A549 (cell line): ENCODE results near the gene RGP1. TPM values are rescaled to one million over a fixed set of nuclear protein-coding genes. Genes with fewer than 3 reads are reported as not detected.

Experiments used
- ATAC-seq, 2 experiments: fragments of 200-7000 bp in 1 of 2; fragments of >200 bp in 1 of 2; cut with Nextera tagmentation in 1 of 2; cut with Tn5 transposase in 1 of 2; 3 replicates each; pipeline versions ENCODE4 v1.8.0 to v1.9.1; 2018 to 2020; ENCODE audit warnings: mild to moderate bottlenecking in 1 of 2, moderate library complexity in 1 of 2
- CTCF ChIA-PET: fragments of 300-600 bp; sonication (Branson Sonifier 250); formaldehyde crosslinking; extraction: SDS; loops from one replicate; lab custom pipeline; 2021; ENCODE audit warnings: antibody characterized with exemption, inconsistent platforms; lab: Yijun Ruan, JAX
- POLR2A ChIA-PET: fragments of 350-600 bp; formaldehyde crosslinking; extraction: SDS; loops from one replicate; lab custom pipeline; 2021; ENCODE audit warnings: antibody characterized with exemption, inconsistent platforms; lab: Yijun Ruan, JAX
- DNase-seq, 2 experiments: peaks; one replicate each; pipeline versions ENCODE4 v3.0.0 to v3.0.0-alpha.2; 2011 to 2016; ENCODE audit warnings: low read depth in 1 of 2, low spot score in 1 of 2
- FAIRE-seq: peaks from 2 replicates; lab custom pipeline; 2011; peaks lifted over from hg19 to GRCh38; lab: Jason Lieb, UNC
- H3K27ac ChIP-seq, 2 experiments: fragments of >200 bp; sonication (Bioruptor Twin); formaldehyde crosslinking; 3 replicates each; pipeline ENCODE4 v1.5.1; 2016 to 2017
- H3K4me1 ChIP-seq: fragments of >200 bp; sonication (Bioruptor Twin); formaldehyde crosslinking; 3 replicates; pipeline ENCODE4 v1.6.1; 2016
- H3K4me2 ChIP-seq: fragments of >200 bp; sonication (Bioruptor Twin); formaldehyde crosslinking; 3 replicates; pipeline ENCODE4 v1.6.1; 2016
- H3K4me3 ChIP-seq: fragments of >200 bp; sonication (Bioruptor Twin); formaldehyde crosslinking; 3 replicates; pipeline ENCODE4 v1.5.1; 2016
- H3K9me3 ChIP-seq: fragments of >200 bp; sonication (Bioruptor Twin); formaldehyde crosslinking; 3 replicates; pipeline ENCODE4 v1.6.1; 2016
- BHLHE40 ChIP-seq: IDR thresholded peaks from 2 replicates; pipeline ENCODE4 v1.6.1; 2012; ENCODE audit warnings: low read depth, low read length, inconsistent platforms
- CBX2 ChIP-seq: fragments of 200-600 bp; sonication (generic); IDR thresholded peaks from 2 replicates; pipeline ENCODE4 v1.6.1; 2016; ENCODE audit warnings: low read depth, mild to moderate bottlenecking, borderline replicate concordance
- CHD4 ChIP-seq: fragments of 200-600 bp; sonication (generic); IDR thresholded peaks from 2 replicates; pipeline ENCODE4 v1.6.1; 2016; ENCODE audit warnings: antibody characterized with exemption, mild to moderate bottlenecking, borderline replicate concordance
- EHF ChIP-seq: fragments of 250-450 bp; sonication (Bioruptor Pico); IDR thresholded peaks from 2 replicates; pipeline ENCODE4 v1.5.0; 2020; ENCODE audit warnings: mild to moderate bottlenecking
- EHMT2 ChIP-seq: fragments of 200-600 bp; sonication (generic); IDR thresholded peaks from 2 replicates; pipeline ENCODE4 v1.6.1; 2016; ENCODE audit warnings: antibody characterized with exemption, low read depth, mild to moderate bottlenecking, moderate library complexity
- ESRRA ChIP-seq: fragments of 150-350 bp; IDR thresholded peaks from 2 replicates; pipeline ENCODE4 v1.6.1; 2014; ENCODE audit warnings: mild to moderate bottlenecking, low read length, borderline replicate concordance
- FOSB ChIP-seq: fragments of 250-450 bp; sonication (Bioruptor Pico); IDR thresholded peaks from 2 replicates; pipeline ENCODE4 v1.5.0; 2020; ENCODE audit warnings: mild to moderate bottlenecking, moderate library complexity
- FOXS1 ChIP-seq: fragments of 250-450 bp; sonication (Bioruptor Pico); IDR thresholded peaks from 2 replicates; pipeline ENCODE4 v1.5.0; 2020; ENCODE audit warnings: mild to moderate bottlenecking, moderate library complexity
- HOXB13 ChIP-seq: fragments of 250-450 bp; sonication (Bioruptor Pico); IDR thresholded peaks from 2 replicates; pipeline ENCODE4 v1.5.0; 2020; ENCODE audit warnings: low read depth, mild to moderate bottlenecking, moderate library complexity
- MYC ChIP-seq: IDR thresholded peaks from 2 replicates; pipeline ENCODE4 v1.6.1; 2012; ENCODE audit warnings: mild to moderate bottlenecking, inconsistent platforms, low read length, improper control_type of control experiment, borderline replicate concordance
- NR3C1 ChIP-seq: fragments of >200 bp; sonication (Bioruptor Twin); formaldehyde crosslinking; IDR thresholded peaks from 3 replicates; pipeline ENCODE4 v1.6.1; 2017
- POLR2AphosphoS2 ChIP-seq: conservative IDR thresholded peaks from 2 replicates; pipeline ENCODE4 v1.6.1; 2012; ENCODE audit warnings: low read length, improper control_type of control experiment, inconsistent platforms
- RNF2 ChIP-seq: fragments of 200-600 bp; sonication (generic); IDR thresholded peaks from 2 replicates; pipeline ENCODE4 v1.6.1; 2016; ENCODE audit warnings: low read depth, mild to moderate bottlenecking, antibody characterized with exemption, moderate library complexity, borderline replicate concordance
- TFCP2L1 ChIP-seq: fragments of 250-450 bp; sonication (Bioruptor Pico); IDR thresholded peaks from 2 replicates; pipeline ENCODE4 v1.5.0; 2021; ENCODE audit warnings: mild to moderate bottlenecking
- ZC3H11A ChIP-seq: fragments of 450-650 bp; IDR thresholded peaks from 2 replicates; pipeline ENCODE4 v1.6.1; 2014; ENCODE audit warnings: antibody characterized with exemption, mild to moderate bottlenecking
- ZFP36 ChIP-seq: fragments of 450-650 bp; IDR thresholded peaks from 2 replicates; pipeline ENCODE4 v1.6.1; 2014; ENCODE audit warnings: borderline replicate concordance; ENCODE audit not compliant: partially characterized antibody
- WGBS: methylation state at CpG from one replicate; pipeline ENCODE4 v1.1.6; 2017; ENCODE audit errors: missing lambda C conversion rate; 5-methylcytosine and 5-hydroxymethylcytosine counted together
- polyA plus RNA-seq, 4 experiments: library from polyadenylated mRNA; depleted of rRNA in 3 of 4; stranded (reverse); fragments of >200 nt; fragmentation: RNase III in 1 of 4; extraction: RNeasy Plus Mini Kit Qiagen cat#74134 plus additional on column Dnase treatment in 1 of 4; gene quantifications; 2 replicates in 3 of 4; 3 replicates in 1 of 4; pipeline ENCODE4 v1.2.3, GENCODE V29; 2011 to 2017
- TF ChIP-seq, protein P1 (sequence below): IDR thresholded peaks from 2 replicates; pipeline ENCODE4 v1.6.1; 2012; ENCODE audit warnings: low read depth, borderline replicate concordance
- TF ChIP-seq, protein P2 (sequence below): fragments of >200 bp; sonication (Bioruptor Twin); formaldehyde crosslinking; IDR thresholded peaks from 2 replicates; pipeline ENCODE4 v1.6.1; 2016
- TF ChIP-seq, protein P3 (sequence below): fragments of 250-450 bp; sonication (Bioruptor Pico); IDR thresholded peaks from 2 replicates; pipeline ENCODE4 v1.5.0; 2021; ENCODE audit warnings: mild to moderate bottlenecking, moderate library complexity, borderline replicate concordance
- TF ChIP-seq, protein P4 (sequence below): fragments of >200 bp; sonication (Bioruptor Twin); formaldehyde crosslinking; IDR thresholded peaks from 3 replicates; pipeline ENCODE4 v1.5.1; 2016
- TF ChIP-seq, protein P5 (sequence below): IDR thresholded peaks from 2 replicates; pipeline ENCODE4 v1.6.1; 2012

The RGP1 gene
- polyA plus RNA-seq, 2 of the 4 experiments (the other 2 are of a cell fraction): 16.1 to 16.6 TPM

DNA sequence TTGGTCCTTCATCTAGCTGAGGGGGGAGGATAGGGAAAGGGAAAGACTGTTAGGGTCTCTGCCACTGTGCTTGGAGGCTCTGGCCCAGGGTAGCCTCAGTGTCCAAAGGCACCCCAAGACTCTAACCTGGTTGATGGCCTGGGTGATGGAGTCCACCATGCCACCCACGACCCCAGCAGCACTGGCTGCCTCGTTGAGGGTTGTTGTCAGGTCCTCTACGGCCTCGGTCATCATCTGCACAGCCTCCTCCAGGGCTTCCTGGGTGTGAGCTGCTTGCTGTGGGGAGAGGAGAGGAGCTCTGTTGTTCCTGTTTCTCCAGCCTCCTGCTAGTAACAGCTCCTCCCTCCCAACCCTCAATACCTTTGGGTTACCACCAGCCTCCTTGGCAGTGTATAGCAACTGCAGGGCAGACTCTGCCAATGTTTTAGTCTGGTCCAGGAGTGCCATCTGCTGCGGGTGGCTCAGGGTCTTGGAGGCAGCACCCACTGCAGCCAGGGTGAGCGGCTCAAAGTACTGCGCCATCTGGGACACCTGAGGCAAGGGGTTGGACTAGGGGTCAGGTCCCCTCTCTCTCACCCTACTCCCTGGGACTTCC lies 43.2 kb upstream of the RGP1 start:
- no peak for ATAC-seq

DNA sequence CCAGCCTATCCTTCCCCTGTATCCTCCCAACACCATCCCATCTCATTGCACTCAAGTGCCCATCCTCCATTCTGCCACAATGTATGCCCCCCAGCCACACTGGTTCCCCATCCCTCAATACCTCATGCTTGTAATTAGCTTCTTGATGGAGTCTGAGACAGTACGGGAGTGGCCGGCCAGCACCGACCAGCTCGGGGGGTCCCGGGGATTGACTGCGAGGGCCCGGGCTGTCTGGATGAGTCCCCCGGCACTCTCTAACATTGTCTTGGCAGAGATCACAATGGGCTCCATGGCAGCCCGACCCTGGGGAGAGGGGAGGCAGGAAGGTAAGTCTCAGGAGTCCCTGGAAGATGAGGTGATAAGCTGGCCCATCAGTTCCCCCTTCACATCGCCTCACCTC lies 42.1 kb upstream of the RGP1 start:
- FAIRE-seq (no peak), ATAC-seq (no peak), DNase-seq (no peak)
- TF ChIP-seq CHD4 (no peak), HOXB13 (no peak), FOXS1 (CRISPR knock-in tag) (no peak), FOSB (CRISPR knock-in tag) (no peak), ESRRA (no peak), MYC (no peak), RNF2 (no peak), BHLHE40 (no peak), NR3C1 (no peak), ZC3H11A (no peak)
- TF ChIP-seq, protein P1, sequence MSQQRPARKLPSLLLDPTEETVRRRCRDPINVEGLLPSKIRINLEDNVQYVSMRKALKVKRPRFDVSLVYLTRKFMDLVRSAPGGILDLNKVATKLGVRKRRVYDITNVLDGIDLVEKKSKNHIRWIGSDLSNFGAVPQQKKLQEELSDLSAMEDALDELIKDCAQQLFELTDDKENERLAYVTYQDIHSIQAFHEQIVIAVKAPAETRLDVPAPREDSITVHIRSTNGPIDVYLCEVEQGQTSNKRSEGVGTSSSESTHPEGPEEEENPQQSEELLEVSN: no peak
- TF ChIP-seq, protein P2, sequence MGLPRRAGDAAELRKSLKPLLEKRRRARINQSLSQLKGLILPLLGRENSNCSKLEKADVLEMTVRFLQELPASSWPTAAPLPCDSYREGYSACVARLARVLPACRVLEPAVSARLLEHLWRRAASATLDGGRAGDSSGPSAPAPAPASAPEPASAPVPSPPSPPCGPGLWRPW: no peak
- H3K4me1 ChIP-seq: no peaks in the 10 kb centered on the region
- no peak overlapping the region for H3K27ac ChIP-seq
- WGBS: 89% methylated on average over 9 of the region's 10 CpGs
- H3K4me2 ChIP-seq: no peak overlapping the region
- ChIA-PET CTCF (interaction anchor here (1.2 to 32.5 kb wide), 5 partner anchors 3 to 590 kb away, joined by 3 to 758 read pairs (median 16); partner anchors contain the start of genes CCDC107, CREB3, RMRP and TLN1), POLR2A (interaction anchor here (1.5 kb wide), 1 partner anchor 11 kb away, joined by 4 read pairs; no protein-coding TSS in a partner anchor)
- H3K4me3 ChIP-seq: no peak overlapping the region
- H3K9me3 ChIP-seq: no peaks in the 10 kb centered on the region

More for the DNA sequence above, 43.2 kb upstream of the RGP1 start:
- Histone ChIP-seq H3K9me3 (no peaks in the 10 kb centered on the region), H3K4me1 (no peaks in the 10 kb centered on the region), H3K4me3 (no peak overlapping the region), H3K4me2 (no peak overlapping the region), H3K27ac (no peak overlapping the region)
- DNase-seq: no peak
- TF ChIP-seq, protein P2: no peak
- TF ChIP-seq, protein P3, sequence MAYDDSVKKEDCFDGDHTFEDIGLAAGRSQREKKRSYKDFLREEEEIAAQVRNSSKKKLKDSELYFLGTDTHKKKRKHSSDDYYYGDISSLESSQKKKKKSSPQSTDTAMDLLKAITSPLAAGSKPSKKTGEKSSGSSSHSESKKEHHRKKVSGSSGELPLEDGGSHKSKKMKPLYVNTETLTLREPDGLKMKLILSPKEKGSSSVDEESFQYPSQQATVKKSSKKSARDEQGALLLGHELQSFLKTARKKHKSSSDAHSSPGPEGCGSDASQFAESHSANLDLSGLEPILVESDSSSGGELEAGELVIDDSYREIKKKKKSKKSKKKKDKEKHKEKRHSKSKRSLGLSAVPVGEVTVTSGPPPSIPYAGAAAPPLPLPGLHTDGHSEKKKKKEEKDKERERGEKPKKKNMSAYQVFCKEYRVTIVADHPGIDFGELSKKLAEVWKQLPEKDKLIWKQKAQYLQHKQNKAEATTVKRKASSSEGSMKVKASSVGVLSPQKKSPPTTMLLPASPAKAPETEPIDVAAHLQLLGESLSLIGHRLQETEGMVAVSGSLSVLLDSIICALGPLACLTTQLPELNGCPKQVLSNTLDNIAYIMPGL: no peak
- no peak for TF ChIP-seq EHF (CRISPR knock-in tag)
- TF ChIP-seq POLR2AphosphoS2: no peak
- TF ChIP-seq RNF2: no peak
- no peak for TF ChIP-seq TFCP2L1 (CRISPR knock-in tag)
- no peak for TF ChIP-seq CBX2
- WGBS: 91% methylated on average over 7 of the region's 7 CpGs
- POLR2A ChIA-PET: interaction anchor here (0.6 to 1.5 kb wide), 2 partner anchors 10 to 52 kb away, joined by 4 to 6 read pairs; no protein-coding TSS in a partner anchor
- no peak for FAIRE-seq
- CTCF ChIA-PET: interaction anchor here (1.8 to 32.5 kb wide), 4 partner anchors 2 to 60 kb away, joined by 4 to 758 read pairs (median 387); partner anchors contain the start of genes CCDC107, CREB3, RMRP and TLN1

DNA sequence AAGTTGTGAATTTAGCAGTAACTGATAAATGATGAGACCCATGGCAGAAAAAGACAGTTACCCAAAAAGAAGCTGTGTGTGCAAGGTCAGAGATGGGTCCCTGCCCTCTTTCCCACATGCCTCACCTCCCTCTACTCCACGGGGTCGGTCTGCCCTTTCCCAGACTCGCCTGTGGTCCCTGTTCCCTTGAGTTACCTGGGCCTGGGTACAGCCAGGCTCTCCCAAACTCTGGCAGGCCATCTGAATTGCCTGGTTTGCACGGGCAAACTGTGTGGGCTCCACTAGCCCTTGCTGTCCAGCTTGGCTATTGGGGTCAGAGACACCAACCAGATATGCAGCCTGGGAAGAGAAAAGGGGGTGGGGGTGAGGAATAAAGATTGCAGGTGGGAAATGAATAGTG lies 40.9 kb upstream of the RGP1 start:
- no peaks in the 10 kb centered on the region for H3K4me1 ChIP-seq
- TF ChIP-seq, protein P4, sequence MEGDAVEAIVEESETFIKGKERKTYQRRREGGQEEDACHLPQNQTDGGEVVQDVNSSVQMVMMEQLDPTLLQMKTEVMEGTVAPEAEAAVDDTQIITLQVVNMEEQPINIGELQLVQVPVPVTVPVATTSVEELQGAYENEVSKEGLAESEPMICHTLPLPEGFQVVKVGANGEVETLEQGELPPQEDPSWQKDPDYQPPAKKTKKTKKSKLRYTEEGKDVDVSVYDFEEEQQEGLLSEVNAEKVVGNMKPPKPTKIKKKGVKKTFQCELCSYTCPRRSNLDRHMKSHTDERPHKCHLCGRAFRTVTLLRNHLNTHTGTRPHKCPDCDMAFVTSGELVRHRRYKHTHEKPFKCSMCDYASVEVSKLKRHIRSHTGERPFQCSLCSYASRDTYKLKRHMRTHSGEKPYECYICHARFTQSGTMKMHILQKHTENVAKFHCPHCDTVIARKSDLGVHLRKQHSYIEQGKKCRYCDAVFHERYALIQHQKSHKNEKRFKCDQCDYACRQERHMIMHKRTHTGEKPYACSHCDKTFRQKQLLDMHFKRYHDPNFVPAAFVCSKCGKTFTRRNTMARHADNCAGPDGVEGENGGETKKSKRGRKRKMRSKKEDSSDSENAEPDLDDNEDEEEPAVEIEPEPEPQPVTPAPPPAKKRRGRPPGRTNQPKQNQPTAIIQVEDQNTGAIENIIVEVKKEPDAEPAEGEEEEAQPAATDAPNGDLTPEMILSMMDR: no peak
- no peak for TF ChIP-seq ZFP36
- no peak for TF ChIP-seq POLR2AphosphoS2
- TF ChIP-seq EHMT2: no peak
- TF ChIP-seq, protein P1: no peak
- TF ChIP-seq, protein P5, sequence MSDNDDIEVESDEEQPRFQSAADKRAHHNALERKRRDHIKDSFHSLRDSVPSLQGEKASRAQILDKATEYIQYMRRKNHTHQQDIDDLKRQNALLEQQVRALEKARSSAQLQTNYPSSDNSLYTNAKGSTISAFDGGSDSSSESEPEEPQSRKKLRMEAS: no peak
- no peak overlapping the region for H3K4me2 ChIP-seq
- ChIA-PET POLR2A (no interaction called here), CTCF (interaction anchor here (1.5 to 32.5 kb wide), 3 partner anchors 4 to 28 kb away, joined by 4 to 758 read pairs (median 758); partner anchors contain the start of genes CREB3, TLN1 and TPM2)
- FAIRE-seq (no peak), DNase-seq (no peak), ATAC-seq (no peak)
- H3K9me3 ChIP-seq: no peaks in the 10 kb centered on the region
- H3K4me3 ChIP-seq: no peak overlapping the region
- H3K27ac ChIP-seq: no peak overlapping the region
- 95% methylated on average over 4 of the region's 4 CpGs for WGBS
